Measurements from ENCODE around the gene CEP192. TPM values are rescaled to one million over a fixed set of nuclear protein-coding genes. Genes with fewer than 3 reads are reported as not detected.

CEP192 gene
- total RNA-seq, 1 donor from 2014 or later, result 14.7 TPM

GRCh38 chr18:13099113-13099512, 108.0 kb downstream of the CEP192 start:
- H3K36me3 Mint-ChIP-seq (ENCODE audit: low read depth), result peaks cover 41% of the 10 kb centered on the region
- no peak for TF ChIP-seq CTCF (IDR thresholded peaks at IDR 0.05)

GRCh38 chr18:13100942-13101658, 109.9 kb downstream of the CEP192 start:
- Mint-ChIP-seq H3K27me3 (ENCODE audit: low read depth) (no peaks in the 10 kb centered on the region), H3K4me3 (ENCODE audit: unreplicated experiment) (no peak overlapping the region), H3K36me3 (ENCODE audit: low read depth) (peaks cover 38% of the 10 kb centered on the region), H3K4me1 (ENCODE audit: low read depth) (no peaks in the 10 kb centered on the region), H3K27ac (ENCODE audit: unreplicated experiment) (no peak overlapping the region), H3K9me3 (ENCODE audit: low read depth) (no peaks in the 10 kb centered on the region)
- no peak for DNase-seq (ENCODE audit: low spot score)
- no peak for TF ChIP-seq CTCF (IDR thresholded peaks at IDR 0.05)

More at GRCh38 chr18:13099113-13099512, 108.0 kb downstream of the CEP192 start:
- Mint-ChIP-seq H3K4me1 (ENCODE audit: low read depth) (no peaks in the 10 kb centered on the region), H3K4me3 (ENCODE audit: unreplicated experiment) (no peak overlapping the region), H3K27ac (ENCODE audit: unreplicated experiment) (no peak overlapping the region), H3K27me3 (ENCODE audit: low read depth) (no peaks in the 10 kb centered on the region), H3K9me3 (ENCODE audit: low read depth) (no peaks in the 10 kb centered on the region)
- DNase-seq (ENCODE audit: low spot score), result no peak

GRCh38 chr18:13101659-13102197, 110.6 kb downstream of the CEP192 start:
- Mint-ChIP-seq H3K27ac (ENCODE audit: unreplicated experiment) (no peak overlapping the region), H3K4me3 (ENCODE audit: unreplicated experiment) (no peak overlapping the region)
- TF ChIP-seq CTCF (IDR thresholded peaks at IDR 0.05), result no peak

GRCh38 chr18:13103366-13103765, 112.2 kb downstream of the CEP192 start:
- no peak for DNase-seq (ENCODE audit: low spot score)
- peaks cover 4% of the 10 kb centered on the region for H3K9me3 Mint-ChIP-seq (ENCODE audit: low read depth)
- H3K4me1 Mint-ChIP-seq (ENCODE audit: low read depth), result no peaks in the 10 kb centered on the region
- no peak overlapping the region for H3K27ac Mint-ChIP-seq (ENCODE audit: unreplicated experiment)
- H3K36me3 Mint-ChIP-seq (ENCODE audit: low read depth), result peaks cover 50% of the 10 kb centered on the region
- TF ChIP-seq CTCF (IDR thresholded peaks at IDR 0.05), result peak; percentile 67
- no peaks in the 10 kb centered on the region for H3K27me3 Mint-ChIP-seq (ENCODE audit: low read depth)
- no peak overlapping the region for H3K4me3 Mint-ChIP-seq (ENCODE audit: unreplicated experiment)

More at GRCh38 chr18:13101659-13102197, 110.6 kb downstream of the CEP192 start:
- Mint-ChIP-seq H3K36me3 (ENCODE audit: low read depth) (peaks cover 42% of the 10 kb centered on the region), H3K9me3 (ENCODE audit: low read depth) (no peaks in the 10 kb centered on the region), H3K4me1 (ENCODE audit: low read depth) (no peaks in the 10 kb centered on the region), H3K27me3 (ENCODE audit: low read depth) (no peaks in the 10 kb centered on the region)
- DNase-seq (ENCODE audit: low spot score), result no peak

- peaks cover 5% of the 10 kb centered on the region for H3K9me3 Mint-ChIP-seq (ENCODE audit: low read depth)
- no peak for DNase-seq (ENCODE audit: low spot score)
- no peaks in the 10 kb centered on the region for H3K4me1 Mint-ChIP-seq (ENCODE audit: low read depth)
- H3K4me3 Mint-ChIP-seq (ENCODE audit: unreplicated experiment), result no peak overlapping the region
- H3K27ac Mint-ChIP-seq (ENCODE audit: unreplicated experiment), result no peak overlapping the region
- H3K27me3 Mint-ChIP-seq (ENCODE audit: low read depth), result no peaks in the 10 kb centered on the region
- peaks cover 52% of the 10 kb centered on the region for H3K36me3 Mint-ChIP-seq (ENCODE audit: low read depth)
- no peak for TF ChIP-seq CTCF (IDR thresholded peaks at IDR 0.05)
Measured at GRCh38 chr18:13105059-13105458, 113.9 kb downstream of the CEP192 start.

Data from chondrocyte (in vitro differentiated cells).